Naive thymus-derived CD8-positive, alpha-beta T cell (primary cell): ENCODE measurements around the gene DISP1. TPM values are rescaled to one million over a fixed set of nuclear protein-coding genes. Genes with fewer than 3 reads are reported as not detected.
"Not testable (repeated sequence)": the region's sequence is repeated elsewhere in the genome, so short reads cannot be mapped to it uniquely, and the experiment has no call there.

Experiments
- ATAC-seq, 2 donors: fragments of 150-1000 bp; cut with Tn5 transposase in 1 of 2; sonication (Bioruptor Pico), chemical (Tn5 transposase) in 1 of 2; 1 replicate in 1 of 2; 2 replicates in 1 of 2; pipeline ENCODE4 v1.10.0; 2021; ENCODE audit warnings: mild to moderate bottlenecking in 2 of 2, moderate library complexity in 2 of 2
- POLR2A ChIA-PET: fragments of 350-600 bp; sonication (Branson Sonifier 250); formaldehyde crosslinking; loops from one replicate; lab custom pipeline; 2021; ENCODE audit warnings: antibody characterized with exemption; lab: Charles Lee
- DNase-seq, 10 donors: peaks; one replicate each; pipeline versions ENCODE4 v3.0.0 to v3.0.0-alpha.2; 2020 to 2022
- H3K27ac Mint-ChIP-seq, 10 donors: one replicate each; pipeline ENCODE4 v1.8.0; 2020 to 2022; ENCODE audit warnings: mild to moderate bottlenecking in 10 of 10, mixed read lengths in 10 of 10, moderate library complexity in 4 of 10, inconsistent platforms in 1 of 10
- H3K27me3 Mint-ChIP-seq, 5 donors: one replicate each; pipeline ENCODE4 v1.8.0; 2021 to 2022; ENCODE audit warnings: mixed read lengths in 5 of 5
- H3K36me3 Mint-ChIP-seq, 3 donors: one replicate each; pipeline ENCODE4 v1.8.0; 2020 to 2022; ENCODE audit warnings: mixed read lengths in 3 of 3, mild to moderate bottlenecking in 2 of 3, inconsistent platforms in 1 of 3
- H3K4me1 Mint-ChIP-seq, 4 donors: one replicate each; pipeline ENCODE4 v1.8.0; 2021 to 2022; ENCODE audit warnings: mixed read lengths in 4 of 4
- H3K4me3 Mint-ChIP-seq, 10 donors: one replicate each; pipeline ENCODE4 v1.8.0; 2020 to 2022; ENCODE audit warnings: mild to moderate bottlenecking in 10 of 10, mixed read lengths in 10 of 10, moderate library complexity in 6 of 10, inconsistent platforms in 1 of 10
- H3K9me3 Mint-ChIP-seq, 9 donors: one replicate each; pipeline ENCODE4 v1.8.0; 2020 to 2022; ENCODE audit warnings: mixed read lengths in 9 of 9, mild to moderate bottlenecking in 3 of 9, inconsistent platforms in 1 of 9, moderate library complexity in 1 of 9
- polyA plus RNA-seq, 3 donors: library from polyadenylated mRNA; unstranded; fragments of 300-500 nt; fragmentation: Illumina TruSeq; gene quantifications; one replicate each; pipeline ENCODE4 v1.2.3, GENCODE V29; 2021
- total RNA-seq, 8 experiments: library from RNA in 2 of 8; stranded (reverse) in 2 of 8; gene quantifications; one replicate each; pipeline ENCODE4 v1.2.3 and lab custom pipeline; 2021 to 2026

The DISP1 gene
- total and polyA plus RNA-seq, 5 experiments from 2014 or later, result 1.5 to 6.9 (median 3.4) TPM

DNA sequence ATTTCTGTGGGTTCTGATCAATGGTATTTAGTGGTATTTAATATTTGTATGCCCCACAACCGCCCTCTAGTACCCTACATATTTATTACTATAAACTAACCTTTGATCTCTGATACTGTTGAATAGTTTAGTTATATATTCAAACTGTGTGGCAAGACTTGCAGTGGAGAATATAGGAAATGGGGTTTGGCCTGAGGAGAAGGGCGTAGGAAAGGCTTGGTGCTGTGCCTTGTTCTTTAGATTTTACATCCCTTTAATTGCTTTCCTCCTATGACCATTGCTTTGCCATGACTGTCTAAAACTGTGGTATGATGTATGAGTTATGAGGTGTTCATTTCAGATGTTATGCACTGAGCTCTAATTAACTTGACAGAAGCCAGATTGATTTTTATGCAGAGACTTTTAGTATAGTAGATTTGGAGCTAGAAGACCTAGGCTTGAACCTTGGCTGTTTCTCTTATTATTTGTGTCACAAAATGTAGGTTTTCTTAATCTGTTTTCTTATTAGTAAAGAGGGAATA lies 18.6 kb downstream of the DISP1 start:
- DNase-seq, result no peak
- POLR2A ChIA-PET, result no interaction called here
- H3K36me3 Mint-ChIP-seq, result peaks cover 0 to 10% (median 10%) of the 10 kb centered on the region in 3 donors
- H3K27me3 Mint-ChIP-seq, result no peaks in the 10 kb centered on the region
- ATAC-seq, result no peak
- H3K27ac Mint-ChIP-seq, result peak overlapping the region in 1 of 10 donors; percentile 10
- H3K9me3 Mint-ChIP-seq, result no peaks in the 10 kb centered on the region
- no peak overlapping the region for H3K4me3 Mint-ChIP-seq
- peaks cover 2 to 7% (median 6%) of the 10 kb centered on the region in 4 donors for H3K4me1 Mint-ChIP-seq

DNA sequence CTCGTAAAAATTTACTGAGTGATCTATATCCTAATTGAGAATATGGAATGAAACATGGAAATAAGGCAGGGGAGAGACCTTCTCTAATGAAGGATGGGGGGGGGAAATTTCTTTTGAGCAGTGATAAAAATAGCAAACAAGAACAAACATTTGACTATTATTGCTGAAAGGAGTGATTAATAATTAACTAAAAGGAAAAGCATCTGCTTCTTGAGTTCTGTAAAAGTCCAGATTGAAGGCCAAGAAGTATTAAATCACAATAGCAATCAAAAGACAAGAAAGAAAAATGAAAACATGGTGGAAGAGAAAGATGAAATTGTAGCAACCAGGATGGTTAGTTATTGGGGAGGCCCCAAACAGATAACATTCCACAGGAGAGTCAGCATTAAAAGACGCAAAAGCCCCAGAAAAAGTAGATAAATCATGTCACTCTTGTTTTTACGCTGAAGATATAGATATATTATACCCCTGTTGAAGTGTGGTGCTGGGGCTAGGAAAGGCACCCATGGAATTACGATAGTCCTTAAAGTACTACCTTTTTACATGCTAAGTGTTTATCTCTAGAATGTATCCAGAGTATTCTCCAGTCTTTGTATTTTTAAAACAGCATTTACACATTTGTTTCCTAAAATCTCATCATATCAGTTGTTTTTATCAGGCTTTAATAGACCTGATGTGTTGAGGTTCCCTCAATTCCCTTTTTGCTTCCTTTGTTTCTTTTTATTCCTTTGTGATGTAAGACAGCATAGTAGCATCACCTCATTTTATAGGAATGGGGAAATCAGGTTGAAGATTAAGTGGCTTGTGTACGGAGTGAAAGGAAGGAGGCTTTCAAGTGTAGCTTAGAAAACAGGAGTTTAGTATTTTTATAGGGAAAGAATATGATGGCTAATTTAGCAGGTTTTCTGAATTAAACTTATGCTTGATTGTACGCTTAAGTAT lies 28.9 kb downstream of the DISP1 start:
- no peak overlapping the region for H3K4me3 Mint-ChIP-seq

DNA sequence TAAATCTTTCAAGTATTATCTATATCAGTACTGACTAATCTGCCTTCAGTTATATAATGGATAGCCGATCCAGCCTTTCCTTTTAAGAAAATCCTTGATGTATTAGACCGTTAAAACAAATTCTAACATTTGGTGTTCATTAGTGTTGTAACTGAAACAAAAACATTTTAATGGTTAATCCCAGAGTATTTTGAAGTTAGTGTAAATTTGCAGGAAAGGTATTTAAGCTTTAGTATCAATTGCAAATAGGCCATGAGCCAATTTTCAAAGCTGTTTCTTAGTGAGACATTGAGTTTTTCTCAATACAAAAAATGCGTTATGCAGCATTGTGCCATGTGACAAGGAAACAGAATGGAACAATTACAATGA lies 29.6 kb downstream of the DISP1 start:
- Mint-ChIP-seq H3K27me3 (no peaks in the 10 kb centered on the region), H3K4me1 (peaks cover 0 to 2% (median 0%) of the 10 kb centered on the region in 4 donors), H3K27ac (no peak overlapping the region), H3K36me3 (peaks cover 0 to 4% (median under 1%) of the 10 kb centered on the region in 3 donors), H3K4me3 (no peak overlapping the region), H3K9me3 (no peaks in the 10 kb centered on the region)
- DNase-seq (no peak), ATAC-seq (no peak)
- POLR2A ChIA-PET, result no interaction called here

More for the DNA sequence above, 28.9 kb downstream of the DISP1 start:
- no peak overlapping the region for H3K27ac Mint-ChIP-seq
- peaks cover 0 to 5% (median 4%) of the 10 kb centered on the region in 3 donors for H3K36me3 Mint-ChIP-seq
- POLR2A ChIA-PET, result no interaction called here
- DNase-seq (no peak), ATAC-seq (no peak)
- H3K9me3 Mint-ChIP-seq, result no peaks in the 10 kb centered on the region
- H3K27me3 Mint-ChIP-seq, result no peaks in the 10 kb centered on the region
- H3K4me1 Mint-ChIP-seq, result peaks cover 0 to 4% (median 0%) of the 10 kb centered on the region in 4 donors

DNA sequence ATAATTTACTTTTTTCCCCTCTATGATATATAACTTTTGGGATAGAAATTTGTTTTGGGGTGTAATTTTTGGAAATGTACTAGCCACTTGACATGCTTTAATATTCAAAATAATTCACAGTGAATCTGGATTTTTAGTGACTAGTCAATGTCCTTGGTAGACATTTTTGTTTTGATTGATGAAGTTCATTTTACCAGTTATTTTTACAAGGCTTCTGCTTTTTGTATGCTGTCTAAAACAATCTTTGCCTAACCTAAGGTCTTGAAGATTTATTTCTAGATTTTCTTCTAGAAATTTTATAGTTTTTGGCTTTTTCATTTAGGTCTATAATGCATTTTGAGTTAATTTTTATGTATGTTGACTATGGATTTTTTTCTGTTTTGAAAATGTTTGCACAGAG lies 30.9 kb downstream of the DISP1 start:
- Mint-ChIP-seq H3K27me3 (no peaks in the 10 kb centered on the region), H3K36me3 (peaks cover 0 to 2% (median 0%) of the 10 kb centered on the region in 3 donors), H3K4me1 (peaks cover 0 to 9% (median under 1%) of the 10 kb centered on the region in 4 donors), H3K27ac (no peak overlapping the region), H3K9me3 (no peaks in the 10 kb centered on the region), H3K4me3 (no peak overlapping the region)
- ATAC-seq (no peak), DNase-seq (no peak)
- POLR2A ChIA-PET, result no interaction called here

DNA sequence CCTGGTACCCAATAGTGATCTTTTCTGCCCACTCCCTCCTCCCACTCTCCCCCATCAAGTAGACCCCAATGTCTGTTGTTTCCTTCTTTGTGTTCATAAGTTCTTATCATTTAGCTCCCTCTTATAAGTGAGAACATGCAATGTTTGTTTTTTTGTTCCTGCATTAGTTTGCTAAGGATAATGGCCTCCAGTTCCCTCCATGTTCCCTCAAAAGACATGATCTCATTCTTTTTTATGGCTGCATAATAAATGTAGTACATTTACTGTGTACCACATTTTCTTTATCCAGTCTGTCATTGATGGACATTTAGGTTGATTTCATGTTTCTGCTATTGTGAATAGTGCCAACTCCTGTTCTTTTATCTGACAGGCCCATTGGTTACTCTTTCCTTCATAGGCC lies 35.7 kb downstream of the DISP1 start:
- H3K27me3 Mint-ChIP-seq, DNase-seq, POLR2A ChIA-PET, H3K4me3 Mint-ChIP-seq, ATAC-seq, H3K4me1 Mint-ChIP-seq: not testable (repeated sequence)
- peaks cover 17 to 33% (median 21%) of the 10 kb centered on the region in 3 donors for H3K36me3 Mint-ChIP-seq
- peak overlapping the region in 2 of 10 donors; percentile 11 to 51 for H3K27ac Mint-ChIP-seq
- H3K9me3 Mint-ChIP-seq, result peaks cover 0 to 12% (median 11%) of the 10 kb centered on the region in 9 donors

DNA sequence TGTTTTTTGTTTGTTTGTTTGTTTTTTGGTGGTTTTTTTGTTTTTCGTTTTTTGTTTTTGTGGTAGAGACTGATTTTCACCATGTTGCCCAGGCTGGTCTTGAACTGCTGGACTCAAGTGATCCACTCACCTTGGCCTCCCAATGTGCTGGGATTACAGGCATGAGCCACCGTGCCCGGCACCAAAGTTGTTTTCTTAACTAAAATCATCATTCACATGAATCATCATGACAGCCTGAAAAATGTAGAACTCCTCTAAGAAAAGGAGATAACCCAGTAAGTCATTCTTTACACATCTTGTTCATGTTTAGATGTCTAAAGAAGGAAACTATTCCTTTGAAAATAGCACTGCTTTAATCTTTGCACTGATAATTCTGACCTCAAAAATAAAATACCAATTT lies 37.5 kb downstream of the DISP1 start:
- POLR2A ChIA-PET, result no interaction called here
- peaks cover 22 to 47% (median 26%) of the 10 kb centered on the region in 3 donors for H3K36me3 Mint-ChIP-seq
- peaks cover 3 to 21% (median 12%) of the 10 kb centered on the region in 9 donors for H3K9me3 Mint-ChIP-seq
- no peak overlapping the region for H3K27ac Mint-ChIP-seq
- DNase-seq (no peak), ATAC-seq (no peak)
- H3K27me3 Mint-ChIP-seq, result no peaks in the 10 kb centered on the region
- H3K4me1 Mint-ChIP-seq, result peaks cover 0 to 10% (median under 1%) of the 10 kb centered on the region in 4 donors
- no peak overlapping the region for H3K4me3 Mint-ChIP-seq

DNA sequence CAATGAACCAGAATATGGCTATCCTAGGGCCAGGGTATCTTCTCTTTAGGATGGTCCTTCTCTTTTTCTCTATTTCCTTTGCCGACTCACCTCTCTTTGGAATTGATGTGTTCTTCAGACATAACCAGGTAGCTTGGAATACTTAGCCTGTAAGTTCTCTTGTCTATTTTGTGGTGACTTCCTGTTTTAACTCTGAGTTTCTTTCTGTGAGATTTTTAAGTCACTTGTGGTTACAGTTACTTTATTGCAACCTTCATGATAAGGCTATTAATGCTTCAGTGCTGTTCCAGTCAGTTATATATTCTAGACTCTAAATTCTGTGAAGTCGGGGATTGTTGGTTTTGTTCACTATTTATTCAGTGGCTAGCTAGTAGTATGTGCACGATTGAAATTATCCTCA lies 46.2 kb downstream of the DISP1 start:
- Mint-ChIP-seq H3K27me3 (no peaks in the 10 kb centered on the region), H3K4me1 (peaks cover 3 to 12% (median 9%) of the 10 kb centered on the region in 4 donors), H3K4me3 (no peak overlapping the region), H3K36me3 (peaks cover 2 to 32% (median 7%) of the 10 kb centered on the region in 3 donors), H3K9me3 (peaks cover 0 to 27% (median 13%) of the 10 kb centered on the region in 9 donors), H3K27ac (peak overlapping the region in 6 of 10 donors; percentile 0 to 16 (median 4))
- no peak for ATAC-seq
- POLR2A ChIA-PET, result no interaction called here
- DNase-seq, result no peak

Other genes with a start within 250 kb of the DISP1 start
- gene TAF1A, start 225.1 kb upstream of the DISP1 start, total RNA-seq, result 10 to 100 TPM; 13.4 to 16.4 TPM
- gene TAF1A, start 225.1 kb upstream of the DISP1 start, polyA plus RNA-seq, result 1 to 10 TPM; 2.7 to 5.8 (median 5.5) TPM
- gene MIA3, start 196.9 kb upstream of the DISP1 start, total RNA-seq, result 100 to 1,000 TPM; 102 to 103 TPM
- gene MIA3, start 196.9 kb upstream of the DISP1 start, polyA plus RNA-seq, result 10 to 100 TPM; 36.7 to 65.0 (median 52.9) TPM
- 10 to 100 TPM; 62.8 to 62.9 TPM for gene AIDA, start 102.5 kb upstream of the DISP1 start, total RNA-seq
- gene AIDA, start 102.5 kb upstream of the DISP1 start, polyA plus RNA-seq, result 10 to 100 TPM; 23.0 to 25.1 (median 23.7) TPM
- gene BROX, start 102.5 kb upstream of the DISP1 start, total RNA-seq, result 10 to 100 TPM; 51.3 to 53.3 TPM
- gene BROX, start 102.5 kb upstream of the DISP1 start, polyA plus RNA-seq, result 10 to 100 TPM in 1 of 3 donors, 1 to 10 TPM in 2; 8.6 to 10.2 (median 9.2) TPM
- 1 to 10 TPM; 1.0 to 1.4 TPM for gene FAM177B, start 77.8 kb upstream of the DISP1 start, total RNA-seq
- gene FAM177B, start 77.8 kb upstream of the DISP1 start, polyA plus RNA-seq, result not detected